Activated B cell treated with CpG ODN at 0.5 μM for 24 hours (primary cell): ENCODE data around the gene IFNB1. TPM values are rescaled to one million over a fixed set of nuclear protein-coding genes. Genes with fewer than 3 reads are reported as not detected.

Experiments used
- ATAC-seq: fragments of 200-7000 bp; cut with Tn5 transposase; one replicate; pipeline ENCODE4 v1.10.0; 2021; ENCODE audit warnings: low read depth, mild to moderate bottlenecking, moderate library complexity
- CTCF ChIA-PET: fragments of 350-600 bp; sonication (Branson Sonifier 250); formaldehyde crosslinking; loops from one replicate; lab custom pipeline; 2021; ENCODE audit warnings: antibody characterized with exemption; lab: Charles Lee
- POLR2A ChIA-PET: fragments of 350-600 bp; sonication (Branson Sonifier 250); formaldehyde crosslinking; loops from one replicate; lab custom pipeline; 2021; ENCODE audit warnings: antibody characterized with exemption; lab: Charles Lee
- DNase-seq: peaks from one replicate; pipeline ENCODE4 v3.0.0; 2022
- H3K27ac Mint-ChIP-seq: one replicate; pipeline ENCODE4 v1.8.0; 2020; ENCODE audit warnings: mixed read lengths
- H3K27me3 Mint-ChIP-seq: one replicate; pipeline ENCODE4 v1.8.0; 2021; ENCODE audit warnings: mixed read lengths
- H3K36me3 Mint-ChIP-seq: one replicate; pipeline ENCODE4 v1.8.0; 2021; ENCODE audit warnings: low read depth, mixed read lengths
- H3K4me1 Mint-ChIP-seq: one replicate; pipeline ENCODE4 v1.8.0; 2021; ENCODE audit warnings: mixed read lengths
- H3K4me3 Mint-ChIP-seq: one replicate; pipeline ENCODE4 v1.8.0; 2020; ENCODE audit warnings: mild to moderate bottlenecking, mixed read lengths
- H3K9me3 Mint-ChIP-seq: one replicate; pipeline ENCODE4 v1.8.0; 2020; ENCODE audit warnings: mixed read lengths
- CTCF ChIP-seq: fragments of 200-600 bp; IDR thresholded peaks from one replicate; pipeline ENCODE4 v1.8.0; 2022; ENCODE audit warnings: antibody characterized with exemption, mild to moderate bottlenecking
- intact Hi-C: fragments of 100-400 bp; cut with micrococcal nuclease; formaldehyde crosslinking; loops from one replicate; pipeline ENCODE4 v1.15.1; 2024
- total RNA-seq: library from RNA; stranded (reverse); gene quantifications from 2 replicates; pipeline ENCODE4 v1.2.3, GENCODE V29; 2022

IFNB1 gene
- total RNA-seq, 1 donor from 2014 or later = not detected

GRCh38 chr9:21075484-21075883 lies 2.3 kb downstream of the IFNB1 start:
- ATAC-seq = no peak
- ChIA-PET CTCF (no interaction called here), POLR2A (no interaction called here)
- Mint-ChIP-seq H3K36me3 (no peaks in the 10 kb centered on the region), H3K9me3 (peaks cover 3% of the 10 kb centered on the region), H3K4me3 (no peak overlapping the region), H3K27ac (no peak overlapping the region), H3K27me3 (peaks cover 3% of the 10 kb centered on the region), H3K4me1 (no peaks in the 10 kb centered on the region)
- no peak for DNase-seq
- TF ChIP-seq CTCF = no peak
- intact Hi-C loops = no loop called here

- POLR2A ChIA-PET = no interaction called here
- H3K27me3 Mint-ChIP-seq = peaks cover 2% of the 10 kb centered on the region
Observed at GRCh38 chr9:21070906-21071305, 6.8 kb downstream of the IFNB1 start.

DNA sequence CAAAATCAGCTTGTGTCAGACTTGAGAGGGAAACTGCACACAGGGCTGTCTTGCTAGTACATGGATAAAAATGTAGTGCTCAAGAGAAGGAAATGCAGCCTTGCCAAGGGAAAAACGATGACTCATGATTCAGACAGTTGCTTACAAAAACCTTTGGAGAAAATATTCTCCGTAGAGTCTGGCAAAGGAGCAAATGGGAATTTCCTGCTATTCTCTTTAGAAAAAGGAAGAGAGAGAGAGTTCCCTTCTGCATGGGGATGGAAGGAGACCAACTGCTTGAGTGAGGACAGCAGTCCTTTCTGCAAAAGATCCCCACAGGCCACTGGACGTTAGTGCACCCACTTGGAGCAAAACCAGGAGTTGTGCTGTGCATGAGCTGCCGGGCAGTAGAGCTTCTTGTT lies 7.6 kb downstream of the IFNB1 start:
- no peak for TF ChIP-seq CTCF
- CTCF ChIA-PET = no interaction called here
- Mint-ChIP-seq H3K4me3 (no peak overlapping the region), H3K9me3 (no peaks in the 10 kb centered on the region), H3K4me1 (no peaks in the 10 kb centered on the region), H3K36me3 (no peaks in the 10 kb centered on the region), H3K27me3 (peaks cover 2% of the 10 kb centered on the region), H3K27ac (no peak overlapping the region)
- no peak for DNase-seq
- POLR2A ChIA-PET = no interaction called here
- ATAC-seq = no peak
- intact Hi-C loops = no loop called here

More at GRCh38 chr9:21070906-21071305, 6.8 kb downstream of the IFNB1 start:
- no peak overlapping the region for H3K27ac Mint-ChIP-seq
- DNase-seq (no peak), ATAC-seq (no peak)
- CTCF ChIA-PET = no interaction called here
- H3K9me3 Mint-ChIP-seq = no peaks in the 10 kb centered on the region
- no peak overlapping the region for H3K4me3 Mint-ChIP-seq
- no peaks in the 10 kb centered on the region for H3K36me3 Mint-ChIP-seq
- TF ChIP-seq CTCF = no peak
- H3K4me1 Mint-ChIP-seq = no peaks in the 10 kb centered on the region
- intact Hi-C loops = no loop called here

GRCh38 chr9:21060919-21061561 lies 16.7 kb downstream of the IFNB1 start:
- Mint-ChIP-seq H3K27ac (no peak overlapping the region), H3K9me3 (no peaks in the 10 kb centered on the region), H3K4me1 (no peaks in the 10 kb centered on the region), H3K4me3 (no peak overlapping the region), H3K36me3 (no peaks in the 10 kb centered on the region), H3K27me3 (no peaks in the 10 kb centered on the region)
- DNase-seq = no peak
- intact Hi-C loops = no loop called here
- no peak for ATAC-seq
- no peak for TF ChIP-seq CTCF
- CTCF ChIA-PET = no interaction called here
- POLR2A ChIA-PET = no interaction called here

- no peak for TF ChIP-seq CTCF
- no peaks in the 10 kb centered on the region for H3K36me3 Mint-ChIP-seq
- H3K9me3 Mint-ChIP-seq = no peaks in the 10 kb centered on the region
- CTCF ChIA-PET = no interaction called here
- H3K4me1 Mint-ChIP-seq = no peaks in the 10 kb centered on the region
- POLR2A ChIA-PET = no interaction called here
- H3K4me3 Mint-ChIP-seq = no peak overlapping the region
- no peak for ATAC-seq
- no peaks in the 10 kb centered on the region for H3K27me3 Mint-ChIP-seq
- H3K27ac Mint-ChIP-seq = no peak overlapping the region
- intact Hi-C loops = no loop called here
- no peak for DNase-seq
Observed at GRCh38 chr9:21056931-21057330, 20.8 kb downstream of the IFNB1 start.
